ENCODE data around the gene HOXC11.

HOXC11 gene

DNA sequence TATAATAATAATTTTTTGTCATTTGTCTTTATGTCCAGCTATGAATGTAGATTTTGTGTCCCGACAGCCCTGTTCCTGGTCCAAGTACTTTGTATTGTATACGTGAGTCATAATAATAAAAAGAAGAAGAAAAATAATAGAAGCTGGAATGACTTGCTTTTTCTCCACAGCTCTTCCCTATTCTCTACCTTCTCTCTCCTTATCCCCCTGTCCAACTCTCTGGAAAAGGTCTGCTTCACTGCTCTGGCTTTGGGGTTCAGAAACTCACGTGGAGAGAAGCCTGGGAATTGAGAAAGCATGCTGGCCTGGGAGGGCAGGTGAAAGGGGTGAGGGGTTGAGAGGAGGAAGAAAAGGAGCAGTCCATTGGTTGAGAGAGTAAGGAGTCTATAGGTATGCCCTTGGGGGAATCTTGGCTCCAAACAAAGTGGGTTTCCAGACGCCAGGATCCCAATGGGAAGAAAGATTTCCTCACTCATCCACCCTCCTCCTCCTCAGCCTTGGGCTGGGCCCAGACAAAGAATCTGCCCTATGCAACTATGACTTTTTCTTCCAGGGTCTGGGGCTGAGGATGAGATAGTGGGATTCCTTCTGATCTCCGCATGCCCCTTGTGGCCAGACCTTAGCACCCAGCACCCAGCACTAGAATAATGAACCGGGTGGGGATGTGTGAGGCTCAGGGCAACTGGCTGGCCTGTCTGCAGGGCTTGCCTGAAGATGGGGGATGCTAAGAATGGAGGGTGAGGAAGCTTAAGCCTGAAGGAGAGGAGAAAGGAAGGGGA is 39.9 kb downstream of the HOXC11 start:
- no peak for DNase-seq

DNA sequence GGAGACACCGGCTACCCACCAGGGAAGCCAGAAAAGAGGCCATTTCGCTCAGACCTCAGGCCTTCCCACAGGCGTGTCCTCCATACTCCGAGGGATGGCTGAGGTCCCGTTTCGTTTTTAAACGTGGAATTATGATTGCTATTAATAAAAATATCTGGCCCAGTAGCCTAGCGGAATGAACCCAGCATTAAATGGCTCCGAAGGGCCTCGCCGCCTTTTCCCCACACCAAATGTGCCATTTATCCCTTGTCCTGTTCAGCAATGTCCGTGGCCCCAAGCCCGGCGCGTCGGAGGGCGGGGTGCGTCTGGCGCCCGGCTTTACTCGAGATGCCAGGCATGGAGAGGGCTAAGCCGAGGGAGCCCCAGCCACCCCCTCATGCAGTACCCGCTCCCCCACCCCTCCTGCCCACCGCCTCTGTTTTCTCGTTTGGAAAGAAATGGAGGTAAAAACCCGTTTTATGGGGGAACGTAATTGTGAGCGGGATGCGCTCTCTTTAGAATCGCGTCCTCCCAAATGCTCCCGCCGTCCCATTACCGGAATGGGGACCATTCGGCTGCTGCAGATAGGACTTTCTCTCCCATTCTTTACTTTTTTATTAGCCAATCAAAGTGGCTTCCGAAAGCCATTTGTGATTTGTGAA is 41.6 kb downstream of the HOXC11 start:
- no peak for DNase-seq

DNA sequence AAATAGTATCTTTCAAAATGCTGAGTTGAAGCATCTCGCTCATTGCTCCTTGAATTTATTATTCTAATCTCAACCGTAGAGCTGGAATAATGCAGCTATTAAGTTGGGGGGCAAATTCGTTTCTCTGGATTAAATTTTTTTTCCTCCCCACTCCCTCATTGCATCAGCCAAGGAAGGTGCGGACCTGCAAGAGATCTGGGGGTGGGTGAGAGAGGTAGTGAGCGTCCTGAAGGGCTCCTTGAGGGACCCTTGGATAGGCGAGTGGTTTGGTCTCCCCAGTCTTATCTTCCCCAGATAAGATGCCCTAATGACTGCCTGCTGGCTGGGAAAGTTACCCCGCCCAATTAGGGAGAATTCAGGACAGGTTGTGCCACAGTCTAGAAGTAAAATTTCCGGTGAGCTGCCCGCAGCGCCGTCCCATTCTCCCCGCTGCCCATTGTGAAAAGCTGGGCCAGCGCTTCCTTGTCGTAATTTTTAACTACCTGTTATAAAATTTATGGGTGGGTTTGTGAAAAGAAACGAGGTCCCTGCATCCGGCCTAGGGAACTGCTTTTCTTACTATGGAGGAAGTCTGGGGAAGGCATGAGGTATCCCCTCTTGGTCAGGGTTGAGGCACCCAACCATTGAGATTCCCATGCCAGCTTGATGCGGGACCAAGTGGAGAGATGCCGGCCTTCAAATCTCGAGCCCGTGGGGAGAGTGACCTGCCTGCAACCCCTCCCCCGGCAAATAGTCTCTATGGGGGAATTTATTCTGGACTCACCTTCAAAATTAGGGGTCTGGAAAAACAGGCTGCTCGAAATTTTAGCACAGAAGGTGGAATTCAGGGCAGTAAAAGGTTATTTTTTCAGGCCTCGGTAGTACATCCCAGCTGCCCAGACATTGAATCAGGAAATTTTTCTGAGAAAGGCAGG is 42.3 kb downstream of the HOXC11 start:
- DNase-seq = no peak

DNA sequence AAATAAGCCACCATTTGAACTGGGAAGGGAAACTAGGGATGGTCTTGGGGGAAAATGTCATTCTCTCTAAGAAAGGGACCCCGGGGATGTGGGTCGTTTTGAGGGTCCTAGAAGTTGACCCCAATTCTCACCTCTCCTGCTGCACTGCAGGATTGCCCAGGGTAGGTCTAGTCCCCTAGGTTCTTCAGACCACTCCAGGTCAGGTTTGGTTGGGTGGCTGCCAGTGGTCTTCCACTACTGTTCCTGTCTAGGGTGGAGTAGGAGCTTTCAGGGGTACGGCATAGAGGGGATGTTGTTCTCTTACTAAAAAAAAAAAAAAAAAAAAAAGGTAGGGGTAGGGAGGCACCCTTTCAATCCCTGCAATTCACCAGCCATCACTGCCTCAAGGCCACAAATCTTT is 43.1 kb downstream of the HOXC11 start:
- DNase-seq = no peak

DNA sequence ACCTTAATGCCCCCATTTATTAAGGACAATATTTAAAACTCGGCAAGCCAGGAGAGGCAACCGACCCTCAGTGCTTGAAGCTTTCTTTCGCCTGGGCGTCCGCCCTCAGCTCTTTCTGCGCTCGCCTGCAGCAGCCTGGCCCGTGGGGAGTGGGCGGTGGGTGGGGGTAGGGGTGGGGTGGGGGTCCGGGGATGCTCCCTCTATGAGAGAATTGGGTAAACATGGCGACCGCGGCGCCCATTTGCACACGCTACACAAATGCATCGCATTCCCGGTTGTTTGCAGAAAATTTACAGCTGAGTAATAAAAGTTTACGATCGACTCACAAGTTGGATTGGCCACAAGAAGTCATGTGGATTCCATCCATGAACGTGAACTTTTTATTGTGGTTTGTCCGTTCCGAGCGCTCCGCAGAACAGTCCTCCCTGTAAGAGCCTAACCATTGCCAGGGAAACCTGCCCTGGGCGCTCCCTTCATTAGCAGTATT is 43.6 kb downstream of the HOXC11 start:
- DNase-seq = peak; percentile 75

DNA sequence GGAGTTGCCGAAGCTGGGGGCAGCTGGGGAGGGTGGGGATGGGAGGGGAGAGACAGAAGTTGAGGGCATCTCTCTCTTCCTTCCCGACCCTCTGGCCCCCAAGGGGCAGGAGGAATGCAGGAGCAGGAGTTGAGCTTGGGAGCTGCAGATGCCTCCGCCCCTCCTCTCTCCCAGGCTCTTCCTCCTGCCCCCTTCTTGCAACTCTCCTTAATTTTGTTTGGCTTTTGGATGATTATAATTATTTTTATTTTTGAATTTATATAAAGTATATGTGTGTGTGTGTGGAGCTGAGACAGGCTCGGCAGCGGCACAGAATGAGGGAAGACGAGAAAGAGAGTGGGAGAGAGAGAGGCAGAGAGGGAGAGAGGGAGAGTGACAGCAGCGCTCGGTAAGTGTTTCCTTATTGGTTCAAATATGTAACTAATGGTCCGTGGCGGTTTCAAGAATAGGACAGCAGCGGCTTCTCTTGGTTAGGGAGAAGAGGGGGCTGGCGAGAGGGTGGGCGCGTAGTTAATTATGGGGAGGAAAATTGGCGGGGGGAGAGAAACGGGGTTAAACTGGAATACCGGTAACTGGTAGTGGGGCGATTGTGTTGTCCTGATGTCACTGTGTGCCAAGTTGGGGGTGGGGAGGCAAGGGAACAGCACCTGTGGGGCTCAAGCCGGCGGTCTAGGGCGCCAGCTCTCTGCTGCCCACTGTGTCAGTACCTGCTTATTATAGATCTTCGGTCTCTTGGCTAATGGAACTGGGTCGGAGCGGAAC is 44.3 kb downstream of the HOXC11 start:
- no peak for DNase-seq

DNA sequence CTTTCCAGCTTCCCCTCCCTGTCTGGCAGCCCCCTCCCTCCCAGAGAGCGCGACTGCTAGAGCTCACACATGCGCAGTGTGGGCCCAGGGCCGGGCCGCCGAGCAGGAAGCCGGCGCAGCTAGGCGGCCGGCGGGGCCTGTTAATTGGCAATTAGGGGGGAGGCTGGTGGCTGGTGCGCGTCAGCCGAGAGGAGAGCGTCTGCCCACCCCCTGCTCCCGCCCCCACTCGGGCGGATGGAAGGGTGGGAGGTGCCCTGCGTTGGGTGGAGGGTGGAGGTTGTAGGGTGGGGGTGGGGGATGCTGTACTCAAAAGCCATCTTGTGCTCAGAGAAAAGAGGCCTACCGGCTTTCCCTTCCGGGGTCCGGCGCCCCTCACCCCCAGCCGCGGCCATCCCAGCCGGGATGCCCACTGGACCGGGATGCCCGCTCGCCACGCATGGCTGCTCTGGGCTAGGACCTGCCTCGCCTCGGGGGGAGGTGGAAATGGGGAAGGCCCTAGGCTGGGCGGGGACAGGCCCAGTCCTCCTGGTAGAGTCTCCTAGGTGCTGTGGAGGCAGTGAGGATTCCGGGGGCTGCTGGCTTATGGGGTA is 45.0 kb downstream of the HOXC11 start:
- DNase-seq = peak; percentile 94

DNA sequence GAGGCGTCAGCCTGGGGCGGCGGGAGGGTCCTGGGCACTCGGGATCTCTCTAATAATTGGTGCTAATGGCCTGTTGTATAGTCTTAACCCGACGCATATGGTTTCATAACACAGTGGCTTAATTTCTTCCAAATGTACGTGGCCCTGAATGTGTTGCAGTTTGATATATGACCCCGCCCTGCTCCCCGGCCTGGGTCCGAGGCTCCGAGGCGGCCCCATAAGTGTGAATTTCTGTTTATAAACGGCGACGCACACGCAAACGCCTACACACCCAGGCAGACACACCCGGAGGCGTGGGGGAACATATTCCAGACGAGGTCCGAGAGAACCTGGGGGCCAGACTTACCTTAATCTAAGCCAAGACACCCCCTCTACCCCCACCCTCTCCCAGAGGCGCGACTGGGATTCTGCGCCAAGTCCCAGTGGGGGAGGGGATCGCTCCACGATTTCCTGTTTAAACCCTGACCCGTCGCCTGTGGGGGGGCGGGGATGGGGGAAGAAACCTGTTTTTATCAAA is 45.6 kb downstream of the HOXC11 start:
- no peak for DNase-seq

DNA sequence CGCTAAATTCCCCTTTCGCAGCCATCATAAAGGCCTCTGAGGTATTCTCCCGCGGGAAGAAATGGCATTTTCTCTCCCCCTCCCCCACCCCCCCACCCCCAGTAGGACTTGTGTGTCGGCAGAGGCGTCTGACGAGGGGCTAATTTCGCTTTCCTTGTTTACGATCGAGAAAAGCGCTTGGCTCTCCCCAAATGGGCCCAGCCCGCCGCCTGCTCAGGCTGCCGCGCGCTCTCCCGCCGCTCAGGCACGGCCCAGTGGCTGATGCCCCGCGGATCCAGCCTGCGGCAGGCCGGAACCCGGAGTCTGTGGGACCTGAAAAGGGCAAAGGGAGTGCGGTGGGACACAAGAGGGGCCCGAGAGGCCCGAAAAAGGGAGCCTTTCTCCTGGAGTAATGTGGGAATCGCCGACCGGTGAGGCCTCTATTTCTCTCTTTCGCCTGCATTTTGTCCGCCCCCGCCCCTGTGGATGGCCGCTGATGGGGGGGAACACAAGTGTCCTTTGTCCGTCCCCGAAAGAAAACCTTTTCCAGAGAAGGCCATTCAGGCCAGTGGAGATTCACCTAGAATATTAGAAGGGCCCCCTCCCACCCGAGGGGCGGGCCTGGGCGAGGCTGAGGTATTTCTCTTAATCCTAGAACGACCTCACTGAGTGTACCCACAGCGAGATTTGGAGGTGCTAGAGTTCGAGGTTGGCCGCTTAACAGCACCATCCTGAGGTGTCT is 46.3 kb downstream of the HOXC11 start:
- DNase-seq = no peak

DNA sequence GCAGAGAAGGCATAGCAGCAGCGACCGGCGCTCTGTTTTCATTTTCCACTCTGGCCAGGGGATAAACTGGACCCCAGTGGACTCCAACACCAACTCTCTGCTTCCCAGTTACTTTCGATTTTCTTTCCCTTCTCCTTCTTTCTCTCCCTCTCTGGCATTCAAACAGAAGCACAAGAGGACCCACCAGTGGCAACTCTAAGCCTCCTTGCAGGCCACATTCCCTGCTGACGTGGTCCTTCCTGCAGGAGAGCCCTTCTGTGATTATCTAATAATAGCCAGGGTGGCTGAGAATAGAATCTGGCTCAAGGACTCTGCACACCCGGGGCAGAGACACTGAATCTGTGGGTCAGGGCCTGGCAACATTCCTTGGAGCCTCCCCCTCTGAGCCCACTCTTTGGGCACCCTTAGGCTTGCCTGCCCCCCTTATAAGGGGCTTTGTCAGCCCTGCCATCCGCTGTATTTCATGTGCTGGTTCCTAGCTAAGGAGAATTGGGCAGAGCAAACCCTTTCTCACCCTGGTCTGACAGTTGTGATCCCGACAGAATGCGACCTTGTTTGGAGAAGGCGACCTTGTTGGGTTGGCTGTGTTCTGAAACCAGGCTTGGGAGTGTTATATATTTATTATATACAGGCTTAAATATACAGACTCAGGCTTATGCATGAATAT is 47.1 kb downstream of the HOXC11 start:
- no peak for DNase-seq

DNA sequence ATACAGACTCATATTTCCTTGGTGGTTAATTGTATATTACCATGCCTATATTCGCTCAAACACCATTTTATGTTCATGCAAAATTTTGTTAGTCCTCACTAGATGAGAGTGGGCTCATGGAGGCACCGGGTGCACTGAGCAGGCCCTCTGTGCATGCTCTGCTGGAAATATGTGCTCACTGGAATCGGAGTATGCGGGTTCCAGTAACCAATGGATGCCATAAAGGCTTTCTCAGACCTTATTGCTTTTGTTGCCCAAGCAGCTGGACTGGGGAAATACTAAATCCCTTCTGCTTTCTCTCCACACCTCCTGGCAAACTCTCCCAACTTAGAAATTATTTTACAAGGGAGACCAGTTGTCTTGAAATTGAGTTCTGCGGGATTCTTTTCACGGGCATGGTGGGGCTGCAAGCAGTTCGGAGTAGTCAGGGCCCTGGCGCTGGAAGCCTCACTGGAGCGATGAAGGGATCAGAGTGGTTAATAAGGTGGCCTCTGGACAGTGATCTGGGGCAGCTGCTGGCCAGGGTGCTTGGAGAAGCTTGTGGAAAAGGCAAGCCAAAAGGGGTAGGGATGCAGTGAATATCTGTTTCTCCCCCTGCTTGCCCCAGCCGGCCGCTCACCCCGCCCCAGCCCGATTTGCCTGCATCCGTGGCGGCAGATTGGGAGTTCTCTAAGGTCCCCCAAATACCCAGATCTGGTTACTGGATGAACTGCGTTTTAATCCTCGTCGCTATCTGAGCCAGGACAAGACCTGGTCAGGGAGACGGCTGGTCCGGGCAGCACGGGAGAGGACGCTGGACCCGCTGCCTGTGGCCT is 47.9 kb downstream of the HOXC11 start:
- DNase-seq = no peak

DNA sequence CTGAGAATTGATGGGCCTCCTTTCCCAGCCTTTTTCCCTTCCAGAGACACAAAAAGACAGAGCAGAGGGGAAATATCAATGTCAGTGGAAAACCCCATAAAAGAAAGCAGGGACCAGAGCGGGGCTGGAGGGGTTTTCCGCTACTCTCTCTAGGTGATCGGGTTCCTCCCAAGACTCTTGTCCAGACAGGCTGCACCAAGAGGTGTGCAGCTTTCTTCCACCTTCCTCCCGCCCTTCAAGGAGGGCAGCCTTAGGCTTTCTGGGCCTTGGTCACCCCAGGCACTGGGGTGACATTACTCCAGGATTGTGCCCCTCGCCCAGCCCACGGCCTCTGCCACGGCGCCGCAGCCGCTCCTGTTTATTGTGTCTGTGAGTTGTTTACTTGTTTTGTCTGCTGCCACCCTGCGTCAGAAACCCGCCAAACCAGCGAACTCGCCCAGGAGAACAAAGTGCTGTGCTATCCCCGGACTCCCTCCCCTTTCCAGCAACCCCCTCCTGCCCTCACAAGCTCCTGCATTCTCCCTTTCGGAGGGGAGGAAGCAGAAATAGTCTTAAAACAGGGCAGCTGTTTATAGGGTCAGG is 48.6 kb downstream of the HOXC11 start:
- no peak for DNase-seq

DNA sequence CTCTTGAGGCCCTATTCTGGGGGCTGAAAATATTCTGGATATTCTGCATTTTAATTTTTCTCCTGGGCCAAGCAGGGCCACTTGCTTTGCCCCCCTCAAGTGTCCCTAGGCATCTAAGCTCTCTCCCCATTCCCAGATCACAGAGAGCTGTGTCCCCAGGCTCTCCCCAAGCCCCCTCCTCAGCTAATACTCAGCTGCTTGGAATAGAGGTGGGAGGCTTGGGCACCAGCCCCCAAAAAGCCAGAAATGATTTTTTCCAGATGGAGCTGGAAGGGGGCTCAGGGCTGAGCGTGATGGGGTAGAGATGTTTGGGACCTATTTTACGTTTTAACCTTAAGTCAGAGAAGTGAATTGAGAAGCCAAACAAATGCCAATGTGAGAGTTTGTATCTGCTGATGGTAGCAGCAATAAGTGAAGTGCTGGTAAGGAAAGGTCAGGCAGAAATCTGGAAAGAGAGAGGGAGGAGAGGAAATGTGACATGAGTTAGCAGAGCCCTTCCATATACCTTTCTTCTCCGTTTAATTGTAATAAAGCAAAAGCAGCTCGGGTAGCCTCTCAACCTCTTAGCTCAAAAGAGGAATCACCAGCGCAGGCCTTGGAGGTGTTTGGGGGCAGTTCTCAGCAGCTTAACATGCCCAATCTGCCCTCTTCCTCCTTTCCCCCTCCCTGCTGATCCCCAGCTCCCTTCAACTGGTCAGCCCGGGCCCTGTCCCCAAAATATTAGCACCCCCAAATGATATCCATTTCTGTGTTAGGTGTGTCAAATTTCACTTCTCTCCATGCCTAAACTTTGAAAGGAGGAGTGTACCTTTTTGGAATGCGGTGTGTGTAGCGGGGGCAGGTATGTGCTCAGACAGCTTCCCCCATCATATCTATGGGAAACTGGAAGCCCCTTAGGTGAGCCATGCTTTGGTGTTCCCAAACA is 50.3 kb downstream of the HOXC11 start:
- no peak for DNase-seq

DNA sequence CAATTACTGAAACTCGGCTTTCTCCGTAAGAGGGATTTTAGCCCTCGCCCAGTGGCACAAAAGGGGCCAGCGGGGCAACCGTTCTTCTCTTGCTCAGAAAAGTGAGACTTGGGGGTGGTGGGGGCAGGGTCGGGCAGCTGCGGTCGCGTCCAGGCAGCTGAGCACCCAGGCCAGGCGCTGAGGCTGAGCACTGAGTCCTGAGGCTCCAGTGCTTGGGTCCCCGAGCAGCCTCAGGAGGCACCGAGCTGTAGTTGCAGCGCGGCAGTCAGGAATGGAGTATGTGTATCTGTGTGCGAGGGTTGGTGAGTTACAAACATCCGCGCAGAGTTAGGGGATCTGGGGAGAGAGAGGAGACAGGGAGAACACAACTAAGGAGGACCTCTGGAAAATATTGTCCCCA is 51.2 kb downstream of the HOXC11 start:
- DNase-seq = no peak

DNA sequence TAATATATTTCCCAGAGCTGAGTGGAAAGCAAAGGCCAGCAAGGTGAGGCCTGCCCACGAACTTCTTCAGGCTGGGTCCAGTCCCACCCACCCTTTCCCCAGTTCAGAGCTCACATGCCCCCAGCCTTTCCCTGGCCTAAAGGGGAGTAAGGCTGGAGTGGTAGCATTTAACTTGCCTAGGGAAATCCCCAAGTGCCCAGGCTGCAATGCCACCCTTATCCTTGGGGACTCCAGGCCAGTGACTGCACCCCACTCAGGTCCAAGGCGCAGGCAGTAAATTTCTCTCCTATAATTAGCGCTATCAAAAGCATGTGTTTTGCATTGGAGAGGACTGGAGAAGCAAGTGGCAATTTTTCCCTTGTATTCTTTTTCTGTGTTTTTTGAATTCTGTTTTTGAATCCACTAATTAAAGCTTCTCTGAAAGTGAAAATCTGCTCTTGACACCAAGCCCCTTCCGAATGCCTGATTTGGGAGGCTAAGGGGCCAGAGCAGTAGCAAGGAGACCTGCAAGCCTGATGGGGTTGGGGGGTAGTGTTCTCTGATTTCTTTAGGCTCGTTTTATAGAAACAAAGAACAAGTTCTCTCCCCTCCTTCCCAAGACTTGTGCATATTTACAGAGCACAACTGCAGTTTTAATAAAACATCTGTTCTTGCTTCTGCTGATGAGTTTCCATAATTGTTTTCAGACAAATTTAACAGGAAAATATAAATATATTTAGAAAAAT is 51.8 kb downstream of the HOXC11 start:
- DNase-seq = no peak

DNA sequence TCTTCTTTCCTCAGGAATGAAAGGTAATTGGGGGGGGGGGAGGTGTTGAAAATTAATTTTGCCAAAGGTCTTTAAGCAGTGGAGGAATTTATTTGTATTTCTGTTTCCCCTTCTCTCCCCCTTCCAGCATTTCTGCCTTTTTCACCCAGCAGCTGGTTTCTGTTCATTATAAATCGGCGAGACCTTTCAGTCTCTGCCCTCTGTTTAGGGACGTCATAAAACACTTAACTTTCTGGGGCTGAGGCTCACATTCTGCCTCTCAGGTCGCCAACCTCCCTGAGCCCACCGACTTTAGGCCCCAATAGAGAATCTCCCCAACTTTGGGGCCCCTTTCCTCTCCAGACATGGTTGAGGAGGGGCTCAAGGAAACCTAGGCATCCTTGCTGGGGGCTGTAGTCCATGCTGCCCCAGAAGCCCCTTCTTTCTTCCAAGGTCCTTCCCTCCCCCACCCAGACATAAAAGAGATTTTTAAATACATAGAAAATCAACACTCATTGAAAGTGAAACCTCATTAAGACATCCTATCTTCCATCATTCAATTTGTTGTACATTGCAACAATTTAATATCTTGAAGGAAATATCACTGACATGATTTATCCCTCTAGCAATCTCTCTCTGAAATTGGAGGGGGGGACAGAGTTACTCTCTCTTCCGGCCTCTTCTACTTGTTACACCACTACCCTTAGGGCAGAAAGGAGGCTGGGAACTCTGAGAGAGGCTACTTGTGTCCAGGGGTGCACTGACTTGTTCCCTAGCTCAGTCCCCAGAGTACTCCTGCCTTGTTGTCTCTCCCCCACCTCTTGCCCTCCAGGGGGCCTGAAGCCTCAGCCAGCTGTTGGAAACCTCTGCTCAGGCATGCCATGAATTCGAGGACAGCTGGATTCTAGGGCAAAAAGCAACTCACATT is 52.8 kb downstream of the HOXC11 start:
- no peak for DNase-seq

All from NCI-H1048 (cell line).